GM23248 (cell line): ENCODE measurements around the gene UROC1. TPM values are rescaled to one million over a fixed set of nuclear protein-coding genes. Genes with fewer than 3 reads are reported as not detected.

Experiments used
- DNase-seq: peaks from one replicate; pipeline ENCODE4 v3.0.0-alpha.2; 2015
- H2AFZ ChIP-seq: fragments of 200-600 bp; sonication (generic); 2 replicates; pipeline ENCODE4 v1.6.1; 2016; ENCODE audit warnings: antibody characterized with exemption
- H3F3A ChIP-seq: fragments of 200-600 bp; sonication (generic); 2 replicates; pipeline ENCODE4 v1.6.1; 2016; ENCODE audit warnings: mild to moderate bottlenecking, antibody characterized with exemption, mixed run types; ENCODE audit not compliant: insufficient read depth
- H3K27ac ChIP-seq: fragments of 200-600 bp; sonication (generic); 2 replicates; pipeline ENCODE4 v1.5.1; 2016; ENCODE audit warnings: mild to moderate bottlenecking
- H3K27me3 ChIP-seq: fragments of 200-600 bp; sonication (generic); replicated peaks from 2 replicates; pipeline ENCODE4 v1.6.1; 2016; ENCODE audit warnings: mild to moderate bottlenecking; ENCODE audit not compliant: insufficient read depth
- H3K36me3 ChIP-seq: fragments of 200-600 bp; sonication (generic); 2 replicates; pipeline ENCODE4 v1.6.1; 2016; ENCODE audit warnings: low read depth, mild to moderate bottlenecking
- H3K4me1 ChIP-seq: fragments of 200-600 bp; sonication (generic); 2 replicates; pipeline ENCODE4 v1.6.1; 2016; ENCODE audit warnings: mild to moderate bottlenecking; ENCODE audit not compliant: insufficient read depth
- H3K4me2 ChIP-seq: fragments of 200-600 bp; sonication (generic); one replicate; pipeline ENCODE4 v1.6.1; 2016; ENCODE audit warnings: mild to moderate bottlenecking; ENCODE audit not compliant: unreplicated experiment
- H3K4me3 ChIP-seq: fragments of 200-600 bp; sonication (generic); 2 replicates; pipeline ENCODE4 v1.5.1; 2016; ENCODE audit warnings: mild to moderate bottlenecking
- H3K79me2 ChIP-seq: fragments of 200-600 bp; sonication (generic); 2 replicates; pipeline ENCODE4 v1.6.1; 2016; ENCODE audit warnings: mild to moderate bottlenecking; ENCODE audit not compliant: insufficient read depth
- H3K9ac ChIP-seq: fragments of 200-600 bp; sonication (generic); 2 replicates; pipeline ENCODE4 v1.6.1; 2016; ENCODE audit warnings: mild to moderate bottlenecking
- H3K9me2 ChIP-seq: fragments of 200-600 bp; sonication (generic); 2 replicates; pipeline ENCODE4 v1.6.1; 2016; ENCODE audit warnings: mixed run types, mild to moderate bottlenecking, moderate library complexity; ENCODE audit not compliant: insufficient read depth
- H3K9me3 ChIP-seq: fragments of 200-600 bp; sonication (generic); one replicate; pipeline ENCODE4 v1.6.1; 2017; ENCODE audit warnings: low read depth
- H4K20me1 ChIP-seq: fragments of 200-600 bp; sonication (generic); 2 replicates; pipeline ENCODE4 v1.6.0; 2016; ENCODE audit not compliant: insufficient read depth
- EZH2 ChIP-seq: fragments of 200-600 bp; sonication (generic); IDR thresholded peaks from 2 replicates; pipeline ENCODE4 v1.6.1; 2018; ENCODE audit warnings: antibody characterized with exemption, mild to moderate bottlenecking; ENCODE audit not compliant: insufficient read depth, poor library complexity, severe bottlenecking
- EZH2phosphoT487 ChIP-seq: fragments of 200-600 bp; sonication (generic); IDR thresholded peaks from 2 replicates; pipeline ENCODE4 v1.6.1; 2018; ENCODE audit warnings: antibody characterized with exemption, moderate library complexity, mild to moderate bottlenecking, low read depth; ENCODE audit not compliant: insufficient read depth
- WGBS, 2 experiments: methylation state at CpG; one replicate each; pipeline ENCODE4 v1.1.6; 2015 to 2017; ENCODE audit warnings: low lambda C conversion rate in 2 of 2, low coverage in 1 of 2; ENCODE audit errors: missing lambda C conversion rate in 2 of 2; 5-methylcytosine and 5-hydroxymethylcytosine counted together
- in situ Hi-C: fragments of 300-500 bp; cut with MboI; formaldehyde crosslinking; loops from 2 replicates; pipeline ENCODE4 v1.15.0; 2020
- polyA plus RNA-seq: library from polyadenylated mRNA; unstranded; fragments of >200 nt; fragmentation: Nextera tagmentation; extraction: Ambion mirVana; gene quantifications from 2 replicates; pipeline ENCODE4 v1.2.1, GENCODE V29; 2016
- total RNA-seq: library from RNA; depleted of rRNA; stranded (reverse); fragments of >200 nt; shearing (Covaris generic); gene quantifications from 2 replicates; pipeline ENCODE4 v1.2.3, GENCODE V29; 2014

Gene UROC1
- total and polyA plus RNA-seq, 2 experiments from 2014 or later = not detected

- H3K27me3 ChIP-seq = no peaks in the 10 kb centered on the region
- no peak overlapping the region for H3K4me2 ChIP-seq
- H2AFZ ChIP-seq = no peak overlapping the region
- WGBS, 2 experiments = 49 to 51% methylated on average over 8 of the region's 8 CpGs
- H3K9ac ChIP-seq = no peak overlapping the region
- TF ChIP-seq EZH2phosphoT487 (no peak), EZH2 (no peak)
- H3F3A ChIP-seq = 0 out of 2 replicates have a peak, but pooled peaks cover 3% of the 10 kb centered on the region
- no peaks in the 10 kb centered on the region for H3K79me2 ChIP-seq
- no peak overlapping the region for H3K4me3 ChIP-seq
- H3K9me2 ChIP-seq = no peaks in the 10 kb centered on the region
- DNase-seq = peak; percentile 34
- in situ Hi-C loops = no loop called here
- H3K4me1 ChIP-seq = no peaks in the 10 kb centered on the region
- H3K9me3 ChIP-seq = no peaks in the 10 kb centered on the region
- no peaks in the 10 kb centered on the region for H3K36me3 ChIP-seq
- no peak overlapping the region for H3K27ac ChIP-seq
- H4K20me1 ChIP-seq = no peaks in the 10 kb centered on the region
These were observed 36.7 kb downstream of the UROC1 start for GRCh38 chr3:126480861-126481260.

DNA sequence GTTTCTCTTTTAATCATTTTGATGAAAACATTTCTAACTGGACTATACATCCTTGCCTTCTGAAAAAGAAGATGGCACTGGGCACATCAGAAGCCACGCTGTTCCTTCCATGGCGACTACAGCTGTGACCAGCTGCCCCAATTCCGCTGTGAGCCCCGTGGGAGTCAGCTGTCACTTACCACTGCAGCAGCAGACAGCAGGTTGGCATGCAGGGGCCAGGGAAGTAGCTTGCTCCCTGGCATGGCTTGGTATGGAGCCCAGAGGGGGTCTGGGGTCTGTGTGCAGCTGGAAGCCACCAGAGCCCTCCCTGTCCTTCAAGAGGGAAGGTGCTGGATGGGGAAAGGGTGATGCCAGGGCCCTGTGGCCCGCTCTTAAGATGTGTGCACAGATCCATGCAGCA lies 37.4 kb downstream of the UROC1 start:
- H3K36me3 ChIP-seq = no peaks in the 10 kb centered on the region
- no peak for TF ChIP-seq EZH2phosphoT487
- no peak for TF ChIP-seq EZH2
- no peak overlapping the region for H3K4me3 ChIP-seq
- no peak overlapping the region for H3K4me2 ChIP-seq
- no peak for DNase-seq
- no peak overlapping the region for H3K9ac ChIP-seq
- no peak overlapping the region for H3K27ac ChIP-seq
- no peaks in the 10 kb centered on the region for H3K9me2 ChIP-seq
- no peaks in the 10 kb centered on the region for H3K27me3 ChIP-seq
- no peaks in the 10 kb centered on the region for H3K79me2 ChIP-seq
- 0 out of 2 replicates have a peak, but pooled peaks cover 3% of the 10 kb centered on the region for H3F3A ChIP-seq
- in situ Hi-C loops = no loop called here
- 70 to 76% methylated on average over 5 of the region's 5 CpGs for WGBS, 2 experiments
- no peak overlapping the region for H2AFZ ChIP-seq
- no peaks in the 10 kb centered on the region for H4K20me1 ChIP-seq
- H3K4me1 ChIP-seq = no peaks in the 10 kb centered on the region
- H3K9me3 ChIP-seq = no peaks in the 10 kb centered on the region

- H2AFZ ChIP-seq = no peak overlapping the region
- 0 out of 2 replicates have a peak, but pooled peaks cover 3% of the 10 kb centered on the region for H3F3A ChIP-seq
- H3K79me2 ChIP-seq = peaks cover 5% of the 10 kb centered on the region
- no peak overlapping the region for H3K27ac ChIP-seq
- in situ Hi-C loops = no loop called here
- no peak for DNase-seq
- no peaks in the 10 kb centered on the region for H3K4me1 ChIP-seq
- no peak overlapping the region for H3K4me2 ChIP-seq
- no peaks in the 10 kb centered on the region for H3K9me2 ChIP-seq
- no peaks in the 10 kb centered on the region for H3K36me3 ChIP-seq
- no peaks in the 10 kb centered on the region for H3K27me3 ChIP-seq
- H3K9me3 ChIP-seq = no peaks in the 10 kb centered on the region
- no peak overlapping the region for H3K4me3 ChIP-seq
- no peak for TF ChIP-seq EZH2
- no peak for TF ChIP-seq EZH2phosphoT487
- WGBS, 2 experiments = 47 to 58% methylated on average over 1 of the region's 1 CpG
- no peaks in the 10 kb centered on the region for H4K20me1 ChIP-seq
- no peak overlapping the region for H3K9ac ChIP-seq
These were observed 37.9 kb downstream of the UROC1 start for GRCh38 chr3:126479642-126480041.

DNA sequence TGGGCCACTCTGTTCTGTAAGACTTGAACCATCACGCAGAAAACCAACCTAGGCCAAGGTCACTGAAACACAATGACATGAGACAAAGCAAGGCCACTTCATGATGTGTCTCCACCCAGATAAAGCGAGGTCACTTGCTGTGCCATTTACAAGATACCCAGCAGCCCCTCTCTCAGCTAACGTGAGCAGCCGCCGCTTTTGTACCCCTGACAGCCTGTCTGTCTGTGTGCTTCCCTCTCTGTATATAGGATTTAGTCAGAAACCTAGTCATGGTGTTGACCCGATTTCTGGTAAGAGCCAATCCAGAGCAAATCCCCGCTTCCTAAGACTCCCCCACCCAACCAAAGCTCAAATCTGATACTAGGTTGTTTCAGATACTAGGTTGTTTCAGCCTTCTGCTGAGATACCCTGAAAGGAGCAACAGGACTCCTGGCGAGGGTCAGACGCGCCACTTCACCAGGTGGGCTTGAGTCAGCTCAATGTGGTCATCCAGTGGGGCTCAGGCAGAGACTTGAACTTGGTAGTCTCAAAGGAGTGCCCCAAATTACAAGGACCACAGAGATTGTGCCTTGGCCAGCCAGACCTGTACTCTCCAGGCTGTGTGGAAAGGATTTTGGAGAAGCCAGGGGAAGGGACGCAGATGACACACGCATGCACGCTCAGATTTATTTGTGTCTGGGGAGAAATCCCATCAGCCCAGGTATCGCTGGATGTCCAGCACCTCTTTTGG lies 38.8 kb downstream of the UROC1 start:
- H3K9me3 ChIP-seq = no peaks in the 10 kb centered on the region
- no peak overlapping the region for H3K4me2 ChIP-seq
- H3K36me3 ChIP-seq = no peaks in the 10 kb centered on the region
- 88 to 90% methylated on average over 14 of the region's 14 CpGs for WGBS, 2 experiments
- in situ Hi-C loops = no loop called here
- H3K27ac ChIP-seq = no peak overlapping the region
- TF ChIP-seq EZH2 (no peak), EZH2phosphoT487 (no peak)
- H3K4me3 ChIP-seq = no peak overlapping the region
- peaks cover 9% of the 10 kb centered on the region; the same call in 1 of the 2 replicates for H3K4me1 ChIP-seq
- H3F3A ChIP-seq = 0 out of 2 replicates have a peak, but pooled peaks cover 3% of the 10 kb centered on the region
- no peak for DNase-seq
- H3K9me2 ChIP-seq = no peaks in the 10 kb centered on the region
- H3K79me2 ChIP-seq = peaks cover 14% of the 10 kb centered on the region
- no peaks in the 10 kb centered on the region for H3K27me3 ChIP-seq
- H4K20me1 ChIP-seq = peaks cover under 1% of the 10 kb centered on the region; the same call in 1 of the 2 replicates
- no peak overlapping the region for H3K9ac ChIP-seq
- H2AFZ ChIP-seq = no peak overlapping the region
